Heart left ventricle (tissue), 16 donors: ENCODE measurements around the gene GZMH. TPM values are rescaled to one million over a fixed set of nuclear protein-coding genes. Genes with fewer than 3 reads are reported as not detected.

ENCODE experiments used
- ATAC-seq, 4 donors: fragments of 200-7000 bp; cut with Tn5 transposase; one replicate each; pipeline ENCODE4 v1.9.1; 2020 to 2022; ENCODE audit warnings: moderate library complexity in 4 of 4, mild to moderate bottlenecking in 3 of 4, moderate number of reproducible peaks in 1 of 4
- DNase-seq, 5 donors: peaks; one replicate each; pipeline ENCODE4 v3.0.0-alpha.2; 2020
- H3K27ac ChIP-seq, 12 donors: fragments of 200-600 bp; sonication (generic) in 4 of 12; one replicate each; pipeline versions ENCODE4 v1.5.0 to v1.8.0; 2016 to 2022; ENCODE audit warnings: mild to moderate bottlenecking in 2 of 12
- H3K27me3 ChIP-seq, 9 donors: fragments of 200-600 bp; sonication (generic) in 2 of 9; one replicate each; pipeline versions ENCODE4 v1.5.1 to v1.8.0; 2016 to 2022; ENCODE audit warnings: mild to moderate bottlenecking in 3 of 9
- H3K36me3 ChIP-seq, 9 donors: fragments of 200-600 bp; sonication (generic) in 2 of 9; one replicate each; pipeline versions ENCODE4 v1.5.0 to v1.8.0; 2018 to 2022; ENCODE audit warnings: mild to moderate bottlenecking in 2 of 9
- H3K4me1 ChIP-seq, 12 donors: fragments of 200-600 bp; sonication (generic) in 4 of 12; one replicate each; pipeline versions ENCODE4 v1.5.0 to v1.8.0; 2016 to 2022; ENCODE audit warnings: mild to moderate bottlenecking in 3 of 12
- H3K4me3 ChIP-seq, 12 donors: fragments of 200-600 bp; sonication (generic) in 4 of 12; one replicate each; pipeline versions ENCODE4 v1.5.0 to v1.8.0; 2017 to 2022; ENCODE audit warnings: mild to moderate bottlenecking in 9 of 12, moderate library complexity in 4 of 12
- H3K9me3 ChIP-seq, 12 donors: fragments of 200-600 bp; sonication (generic) in 4 of 12; one replicate each; pipeline versions ENCODE4 v1.5.0 to v1.8.0; 2016 to 2022; ENCODE audit warnings: mild to moderate bottlenecking in 1 of 12
- POLR2A ChIP-seq, 2 donors: fragments of 450-650 bp; IDR thresholded peaks; one replicate each; pipeline ENCODE4 v1.6.1; 2017; ENCODE audit warnings: antibody characterized with exemption in 2 of 2, mild to moderate bottlenecking in 2 of 2, moderate library complexity in 2 of 2
- WGBS, 4 donors: extraction: QIAGEN DNeasy Blood & Tissue Kit in 2 of 4; methylation state at CpG; one replicate each; pipeline versions ENCODE4 v1.1.5 to v1.1.7; 2013 to 2018; 5-methylcytosine and 5-hydroxymethylcytosine counted together
- intact Hi-C, 10 donors: fragments of 100-400 bp; cut with DNase I; formaldehyde crosslinking; loops; one replicate each; pipeline versions ENCODE4 v1.11.1 to v1.14.2; 2022
- polyA plus RNA-seq, 2 donors: library from polyadenylated mRNA; stranded (reverse); fragments of 200-250 nt; gene quantifications; one replicate each; pipeline ENCODE4 v1.2.3, GENCODE V29; 2013
- total RNA-seq, 9 donors: library from RNA; depleted of rRNA in 2 of 9; stranded (reverse); fragments of >200 nt in 2 of 9; fragmentation: NEBNext Ultra II Directional in 3 of 9; extraction: Animal tissue kit (Norgen Biotek cat#: 25700) in 3 of 9; gene quantifications; one replicate each; pipeline versions ENCODE4 v1.1.0 to v1.2.4, GENCODE V29; 2016 to 2023
- TF ChIP-seq, protein P1 (sequence below), 12 donors: fragments of 200-600 bp; sonication (generic) in 4 of 12; IDR thresholded peaks; one replicate each; pipeline versions ENCODE4 v1.5.0 to v1.8.0; 2018 to 2022; ENCODE audit warnings: antibody characterized with exemption in 12 of 12, mild to moderate bottlenecking in 5 of 12
- donor health status: ischemic (EF 13 %, LVEDD 7.1; RV severe dilation, severe dysfunction).
- donor health status: healthy with polysubstance abuse.
- donor health status: DM: no; HTN: yes; CAD: no.
- donor health status: DM: no; HTN: no; CAD: no.
- donor health status: ischemic (EF 25% LVEDD 6.9; RV normal size, moderate dysfunction).
- donor health status: ischemic (EF 25% LVEDD 5.7; RV mildly dilated, moderate dysfunction).
- donor health status: healthy.
- donor health status: DM: yes; HTN: yes; CAD: no.
- donor health status: ischemic (EF 35%, LVEDD 5.7; RV mildly dilated, moderate dysfunction).
- donor health status: nonischemic (EF 11% LVEDD 7.7; RV severe dilation, severe dysfunction).
- donor health status: DM: yes; HTN: yes; CAD: no.
- donor health status: PGD.
- donor health status: ischemic (EF 29% LVEDD 5.4; RV normal size, mild dysfunction).
- donor health status: nonischemic (EF 23%, LVEDD 6.1; RV moderate dilation, normal function).

The GZMH gene
- total and polyA plus RNA-seq, 11 donors: 0.30 to 5.9 (median 1.4) TPM; not detected in 5

DNA sequence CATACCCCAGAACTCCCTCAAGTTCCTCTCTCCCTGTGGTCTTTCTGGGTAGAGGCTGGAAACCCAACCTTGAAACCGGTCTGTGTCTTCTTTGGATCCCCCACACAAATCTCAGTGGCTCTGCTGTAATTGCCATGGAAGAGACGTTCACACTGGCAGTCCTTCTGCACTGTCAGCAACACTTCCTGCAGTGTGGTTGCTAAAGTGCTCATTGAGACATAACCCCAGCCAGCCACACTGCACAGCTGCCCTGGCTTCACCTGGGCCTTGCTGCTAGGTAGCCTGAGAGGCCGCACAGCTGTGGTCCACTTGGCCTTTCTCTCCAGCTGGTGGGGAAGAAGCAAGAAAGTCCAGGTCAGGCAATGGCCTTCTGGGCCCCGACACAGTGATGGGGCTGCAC lies 2.4 kb downstream of the GZMH start:
- H3K4me3 ChIP-seq: peak overlapping the region in 1 of 12 donors; percentile 8
- 73 to 87% (median 76%) methylated on average over 4 of the region's 4 CpGs for WGBS, 4 donors
- ATAC-seq: no peak

DNA sequence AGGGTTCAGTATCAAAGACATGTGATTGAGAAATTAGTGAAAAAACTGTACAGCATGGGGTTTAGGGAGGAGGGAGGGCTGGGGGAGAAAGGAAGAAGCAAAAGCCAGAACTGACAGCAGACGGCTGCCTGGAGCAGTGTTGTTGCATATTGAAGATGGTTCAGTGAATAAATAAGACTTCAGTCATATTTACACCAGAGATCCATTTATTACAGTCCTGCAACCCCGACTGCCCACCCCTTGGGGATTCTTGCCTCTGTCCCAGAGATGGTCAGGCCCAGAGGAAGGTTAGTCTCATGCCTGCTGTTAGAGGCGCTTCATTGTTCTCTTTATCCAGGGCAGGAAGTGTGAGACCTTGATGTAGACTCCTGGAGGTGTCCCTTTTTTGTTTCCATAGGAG lies 3.2 kb downstream of the GZMH start:
- H3K27ac ChIP-seq: peak overlapping the region in 1 of 12 donors; percentile 46
- intact Hi-C loops: no loop called here

More for the DNA sequence above, 2.4 kb downstream of the GZMH start:
- intact Hi-C loops: no loop called here
- Histone ChIP-seq H3K9me3 (no peaks in the 10 kb centered on the region), H3K4me1 (no peaks in the 10 kb centered on the region), H3K27me3 (peaks cover 0 to 3% (median 0%) of the 10 kb centered on the region in 9 donors), H3K27ac (peak overlapping the region in 1 of 12 donors; percentile 46), H3K36me3 (no peaks in the 10 kb centered on the region)
- TF ChIP-seq, protein P1, sequence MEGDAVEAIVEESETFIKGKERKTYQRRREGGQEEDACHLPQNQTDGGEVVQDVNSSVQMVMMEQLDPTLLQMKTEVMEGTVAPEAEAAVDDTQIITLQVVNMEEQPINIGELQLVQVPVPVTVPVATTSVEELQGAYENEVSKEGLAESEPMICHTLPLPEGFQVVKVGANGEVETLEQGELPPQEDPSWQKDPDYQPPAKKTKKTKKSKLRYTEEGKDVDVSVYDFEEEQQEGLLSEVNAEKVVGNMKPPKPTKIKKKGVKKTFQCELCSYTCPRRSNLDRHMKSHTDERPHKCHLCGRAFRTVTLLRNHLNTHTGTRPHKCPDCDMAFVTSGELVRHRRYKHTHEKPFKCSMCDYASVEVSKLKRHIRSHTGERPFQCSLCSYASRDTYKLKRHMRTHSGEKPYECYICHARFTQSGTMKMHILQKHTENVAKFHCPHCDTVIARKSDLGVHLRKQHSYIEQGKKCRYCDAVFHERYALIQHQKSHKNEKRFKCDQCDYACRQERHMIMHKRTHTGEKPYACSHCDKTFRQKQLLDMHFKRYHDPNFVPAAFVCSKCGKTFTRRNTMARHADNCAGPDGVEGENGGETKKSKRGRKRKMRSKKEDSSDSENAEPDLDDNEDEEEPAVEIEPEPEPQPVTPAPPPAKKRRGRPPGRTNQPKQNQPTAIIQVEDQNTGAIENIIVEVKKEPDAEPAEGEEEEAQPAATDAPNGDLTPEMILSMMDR (IDR thresholded peaks at IDR 0.05): no peak
- TF ChIP-seq POLR2A (IDR thresholded peaks at IDR 0.05): no peak
- DNase-seq: no peak

DNA sequence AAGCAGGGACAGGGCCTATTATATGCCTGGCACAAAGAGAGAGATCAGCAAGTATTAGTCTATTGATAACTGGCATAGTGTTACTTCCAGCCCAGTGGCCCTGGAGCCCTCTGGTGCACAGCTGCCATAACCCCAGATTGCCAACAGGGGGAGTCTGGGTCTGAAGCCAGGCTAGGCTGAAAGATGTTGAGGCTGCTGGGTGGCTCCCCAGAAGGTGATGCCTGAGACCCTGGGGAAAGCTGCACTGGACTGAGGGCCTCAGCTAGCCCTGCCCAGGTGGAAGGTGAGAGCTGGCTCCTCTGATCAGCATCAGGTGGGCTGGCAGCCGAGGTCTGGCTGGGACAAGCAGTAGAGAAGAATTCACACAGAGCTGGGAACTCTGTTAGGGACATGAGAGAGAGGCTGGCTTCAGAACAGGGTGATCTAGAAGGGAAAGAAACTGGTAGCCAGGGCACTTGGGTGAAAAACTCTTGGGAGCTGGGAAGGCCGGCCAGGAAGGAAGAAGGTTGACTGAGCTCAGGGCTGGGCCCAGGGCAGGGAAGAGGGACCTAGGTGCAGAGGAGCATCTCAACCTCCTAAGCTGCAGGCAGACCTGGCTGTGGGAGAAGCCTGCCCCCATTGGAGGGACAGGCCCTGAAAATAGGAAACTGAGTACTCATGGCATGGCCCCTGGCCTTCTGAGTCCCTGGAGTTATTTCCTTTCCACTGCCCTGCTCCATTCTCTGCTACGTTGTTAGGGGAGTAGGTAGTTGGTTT lies 3.9 kb downstream of the GZMH start:
- H3K36me3 ChIP-seq: no peaks in the 10 kb centered on the region
- intact Hi-C loops: loop anchor here in 1 of 10 donors (2.0 kb wide), 1 partner anchor 73 kb away; no protein-coding TSS in a partner anchor
- peak overlapping the region in 1 of 12 donors; percentile 24 for H3K27ac ChIP-seq
- WGBS, 4 donors: 51 to 65% (median 56%) methylated on average over 3 of the region's 3 CpGs
- H3K9me3 ChIP-seq: no peaks in the 10 kb centered on the region
- TF ChIP-seq POLR2A (IDR thresholded peaks at IDR 0.05): no peak
- TF ChIP-seq, protein P1 (IDR thresholded peaks at IDR 0.05): peak; percentile 32 to 82 (median 57)
- H3K4me1 ChIP-seq: no peaks in the 10 kb centered on the region
- ATAC-seq (peak in 1 of 4 donors; percentile 28), DNase-seq (peak in 3 of 5 donors; percentile 9 to 69 (median 29))
- H3K4me3 ChIP-seq: no peak overlapping the region
- H3K27me3 ChIP-seq: peaks cover 0 to 7% (median 0%) of the 10 kb centered on the region in 9 donors

More for the DNA sequence above, 3.2 kb downstream of the GZMH start:
- peak overlapping the region in 1 of 12 donors; percentile 8 for H3K4me3 ChIP-seq
- TF ChIP-seq, protein P1 (IDR thresholded peaks at IDR 0.05): no peak
- no peak for TF ChIP-seq POLR2A (IDR thresholded peaks at IDR 0.05)
- peaks cover 0 to 7% (median 0%) of the 10 kb centered on the region in 9 donors for H3K27me3 ChIP-seq
- H3K4me1 ChIP-seq: no peaks in the 10 kb centered on the region
- WGBS, 4 donors: 47 to 64% (median 58%) methylated on average over 3 of the region's 3 CpGs
- DNase-seq: no peak
- no peaks in the 10 kb centered on the region for H3K36me3 ChIP-seq
- no peaks in the 10 kb centered on the region for H3K9me3 ChIP-seq
- ATAC-seq: no peak

DNA sequence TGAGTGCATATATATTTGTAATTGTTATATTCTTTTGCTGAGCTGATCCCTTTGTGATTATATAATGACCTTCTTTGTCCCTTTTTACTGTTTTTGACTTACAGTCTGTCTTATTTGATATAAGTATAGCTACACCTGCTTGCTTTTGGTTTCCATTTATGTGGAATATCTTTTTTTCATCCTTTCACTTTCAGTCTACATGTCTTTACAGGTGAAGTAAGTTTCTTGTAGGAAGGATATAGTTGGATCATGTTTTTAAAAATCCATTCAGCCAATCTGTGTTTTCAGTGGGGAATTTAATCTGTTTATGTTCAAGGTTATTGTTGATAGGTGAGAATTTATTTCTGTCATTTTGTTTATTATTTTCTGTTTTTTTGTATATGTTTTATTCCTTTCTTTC lies 12.1 kb downstream of the GZMH start:
- no peaks in the 10 kb centered on the region for H3K4me1 ChIP-seq
- ATAC-seq: no peak
- TF ChIP-seq, protein P1 (IDR thresholded peaks at IDR 0.05): no peak
- no peak for TF ChIP-seq POLR2A (IDR thresholded peaks at IDR 0.05)
- DNase-seq: no peak
- H3K27me3 ChIP-seq: peaks cover 0 to 4% (median 0%) of the 10 kb centered on the region in 9 donors
- intact Hi-C loops: no loop called here
- no peaks in the 10 kb centered on the region for H3K36me3 ChIP-seq
- H3K27ac ChIP-seq: no peak overlapping the region
- peaks cover 0 to 50% (median 8%) of the 10 kb centered on the region in 12 donors for H3K9me3 ChIP-seq
- no peak overlapping the region for H3K4me3 ChIP-seq
